DMS53 (cell line): Measurements from ENCODE around the gene CD24.

Experiments
- DNase-seq: peaks from one replicate; lab custom pipeline; 2025; lab: John Stamatoyannopoulos, UW

Gene CD24

DNA sequence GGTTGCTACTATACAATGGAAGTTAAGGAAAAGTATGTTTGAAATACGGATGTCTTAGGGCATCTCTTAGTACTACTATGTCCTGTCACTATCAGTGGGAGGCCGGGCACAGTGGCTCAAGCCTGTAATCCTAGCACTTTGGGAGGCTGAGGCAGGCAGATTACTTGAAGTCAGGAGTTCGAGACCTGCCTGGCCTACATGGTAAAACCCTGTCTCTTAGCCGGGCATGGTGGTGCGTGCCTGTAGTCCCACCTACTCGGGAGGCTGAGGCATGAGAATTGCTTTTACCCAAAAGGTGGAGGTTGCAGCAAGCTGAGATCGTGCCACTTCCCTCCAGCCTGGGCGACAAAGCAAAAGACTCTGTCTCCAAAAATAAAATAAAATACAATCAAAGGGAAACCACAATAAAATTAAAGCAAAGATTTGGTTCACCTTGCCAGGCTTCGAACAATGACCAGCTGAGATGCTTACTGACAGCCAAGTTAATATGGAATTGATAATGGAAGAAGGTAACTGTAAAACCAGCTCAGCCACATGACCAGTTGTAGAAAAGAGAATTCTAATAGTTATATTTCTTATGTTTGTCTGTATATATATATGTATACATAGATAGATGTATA lies 6.5 kb downstream of the CD24 start:
- no peak for DNase-seq

DNA sequence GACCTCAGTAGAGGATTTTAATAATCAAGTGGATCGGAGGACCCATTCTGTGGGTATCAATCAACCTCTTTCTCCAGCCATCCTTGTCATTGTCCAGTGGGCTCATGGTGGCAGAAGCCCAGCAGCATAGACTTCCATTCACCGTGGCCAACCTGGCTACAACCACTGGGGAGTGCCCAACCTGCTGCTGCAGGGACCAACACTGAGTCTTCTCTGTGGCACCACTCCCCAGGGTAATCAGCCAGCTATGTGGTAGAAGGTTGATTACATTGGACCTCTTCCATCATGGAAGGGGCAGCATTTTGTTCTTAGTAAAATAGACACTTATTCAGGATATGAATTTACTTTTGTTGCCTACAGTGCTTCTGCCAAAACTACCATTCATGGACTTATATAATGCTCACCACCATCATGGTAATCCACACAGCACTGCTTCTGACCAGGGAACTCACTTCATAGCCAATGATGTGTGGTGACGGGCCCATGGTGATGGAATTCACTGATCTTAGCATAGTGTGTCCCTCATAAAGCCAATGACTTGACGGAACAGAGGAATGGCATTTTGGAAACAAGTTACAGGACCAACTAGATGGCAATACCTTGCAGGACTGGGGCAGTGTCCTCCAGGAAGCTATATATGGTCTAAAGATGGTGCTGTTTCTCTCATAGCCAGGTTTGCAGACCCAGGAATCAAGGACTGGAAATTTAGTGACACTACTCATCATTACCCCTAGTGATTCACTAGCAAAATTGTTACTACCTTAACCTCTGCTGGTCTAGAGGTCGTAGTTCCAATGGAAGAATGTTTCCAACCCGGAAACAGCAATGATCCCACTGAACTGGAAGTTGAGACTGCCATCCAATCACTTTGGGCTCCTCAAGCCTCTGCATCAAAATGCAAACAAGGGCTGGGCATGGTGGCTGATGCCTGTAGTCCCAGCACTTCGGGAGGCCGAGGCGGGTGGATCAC lies 7.6 kb downstream of the CD24 start:
- no peak for DNase-seq

DNA sequence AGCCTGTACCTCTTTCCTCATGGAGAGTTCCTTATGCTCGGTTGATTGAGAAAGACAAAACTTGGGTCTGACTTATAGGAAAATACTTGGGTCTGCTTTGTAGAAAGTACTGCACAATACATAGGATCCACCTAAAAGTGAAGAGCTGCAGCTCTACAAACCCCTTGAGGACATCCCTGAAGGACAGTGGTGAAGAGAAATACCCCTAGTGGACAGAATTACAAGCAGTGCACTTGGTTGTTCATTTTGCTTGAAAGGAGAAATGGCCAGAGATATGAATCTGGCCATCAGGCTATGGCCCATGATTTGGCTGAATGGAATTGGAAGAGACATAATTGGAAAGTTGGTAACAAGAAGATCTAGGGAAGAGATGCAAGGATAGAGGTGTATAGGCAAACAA lies 8.3 kb downstream of the CD24 start:
- peak; percentile 10 for DNase-seq

DNA sequence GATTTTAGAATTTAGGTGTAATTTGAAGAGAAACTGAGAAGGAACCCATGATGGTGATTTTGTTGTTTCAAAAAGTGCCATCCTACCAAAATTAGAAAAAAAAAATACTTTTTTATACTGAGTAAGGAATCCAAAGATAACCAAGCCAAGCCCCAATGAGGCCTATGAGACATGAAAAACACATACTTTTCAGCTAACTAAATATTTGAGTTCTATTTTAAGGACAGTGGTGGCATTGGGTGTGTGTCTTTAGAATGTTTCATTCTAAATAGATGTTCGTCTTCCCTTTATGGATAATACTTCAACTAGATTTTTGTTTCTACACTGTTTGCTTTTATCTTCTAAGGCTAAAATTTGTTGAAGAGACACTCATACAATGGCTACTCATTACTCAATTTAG lies 9.6 kb downstream of the CD24 start:
- DNase-seq, result no peak

DNA sequence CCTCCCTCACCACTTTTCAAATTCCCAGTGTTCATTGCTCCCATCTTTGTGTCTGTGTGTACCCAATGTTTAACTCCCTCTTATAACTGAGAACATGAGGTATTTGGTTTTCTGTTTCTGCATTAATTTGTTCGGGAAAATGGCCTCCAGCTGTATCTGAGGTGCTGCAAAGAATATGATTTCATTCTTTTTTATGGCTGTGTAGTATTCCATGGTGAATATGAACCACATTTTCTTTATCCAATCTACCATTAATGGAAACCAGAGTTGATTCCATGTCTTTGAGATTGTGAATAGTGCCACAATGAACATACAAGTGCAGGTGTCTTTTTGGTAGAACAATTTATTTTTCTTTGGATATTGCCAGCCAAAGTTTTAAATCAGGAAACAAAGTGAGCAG lies 10.4 kb downstream of the CD24 start:
- no peak for DNase-seq

DNA sequence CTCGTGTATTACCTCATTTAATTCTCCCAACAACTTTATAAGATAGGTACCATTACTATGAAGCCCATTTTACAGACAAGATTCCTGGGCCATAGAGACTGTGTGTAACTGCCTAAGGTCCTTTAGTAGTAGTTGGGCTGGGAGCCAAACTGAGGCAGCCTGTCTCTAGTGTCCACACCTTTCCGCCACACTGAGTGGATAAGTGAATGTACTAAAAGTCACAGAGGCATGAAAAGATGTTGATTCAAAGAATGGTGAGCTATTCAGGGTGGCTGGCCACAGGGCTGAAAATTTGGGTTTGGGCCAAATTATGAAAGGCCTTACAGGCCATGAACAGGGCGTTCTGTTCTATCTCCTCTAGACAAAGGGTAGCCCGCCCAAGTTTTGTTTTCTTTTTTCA lies 11.0 kb downstream of the CD24 start:
- peak; percentile 68 for DNase-seq

DNA sequence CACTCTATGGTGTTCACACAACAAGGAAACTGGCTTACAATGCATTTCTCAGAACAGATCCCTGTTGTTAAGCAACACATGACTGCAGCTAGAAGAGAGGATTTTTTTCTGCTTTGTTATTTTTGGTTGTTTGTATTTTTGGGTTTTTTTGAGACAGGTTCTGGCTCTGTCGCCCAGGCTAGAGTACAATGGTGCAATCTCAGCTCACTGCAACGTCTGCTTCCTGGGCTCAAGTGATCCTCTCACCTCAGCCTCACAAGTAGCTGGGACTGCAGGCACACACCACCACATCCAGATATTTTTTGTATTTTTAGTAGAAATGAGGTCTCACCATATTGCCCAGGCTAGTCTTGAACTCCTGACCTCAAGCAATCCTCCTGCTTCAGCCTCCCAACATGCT lies 12.7 kb downstream of the CD24 start:
- DNase-seq, result no peak

DNA sequence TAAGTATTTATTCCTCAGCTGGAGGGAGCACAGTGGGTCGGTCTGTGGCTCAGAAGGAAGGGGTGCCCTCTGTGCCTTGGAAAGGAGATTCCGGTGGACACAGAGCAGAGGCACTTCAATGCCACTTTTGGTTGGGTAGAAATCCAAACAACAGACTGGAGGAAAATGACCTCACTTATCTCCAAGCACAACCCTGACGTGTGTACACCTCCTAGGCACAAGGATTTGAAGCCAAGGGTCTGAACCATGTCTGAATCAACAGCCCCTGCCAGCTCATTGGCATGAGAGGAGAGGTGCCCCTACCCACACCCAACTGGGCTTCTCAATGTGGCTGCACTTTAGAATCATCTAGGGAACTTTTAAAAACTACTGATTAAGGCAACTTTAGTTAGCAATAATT lies 13.4 kb downstream of the CD24 start:
- DNase-seq, result no peak

DNA sequence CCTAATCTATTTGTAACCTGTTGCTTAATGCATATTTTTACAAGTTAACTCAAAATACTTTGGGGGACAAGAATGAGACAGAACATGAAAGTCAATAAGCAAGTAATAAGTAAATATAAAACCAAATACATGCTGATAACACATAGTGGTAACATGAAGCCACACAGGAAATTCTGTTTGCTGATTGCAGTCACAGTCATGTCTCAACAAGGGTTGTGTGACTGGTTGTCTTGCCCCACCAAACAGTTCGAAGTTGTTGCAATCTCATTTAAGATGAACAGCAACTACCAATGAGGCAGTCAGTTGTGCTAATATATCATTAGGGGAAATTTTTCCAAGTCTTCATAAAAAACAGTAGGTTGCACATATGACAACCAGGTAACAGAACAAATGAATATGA lies 14.5 kb downstream of the CD24 start:
- no peak for DNase-seq

DNA sequence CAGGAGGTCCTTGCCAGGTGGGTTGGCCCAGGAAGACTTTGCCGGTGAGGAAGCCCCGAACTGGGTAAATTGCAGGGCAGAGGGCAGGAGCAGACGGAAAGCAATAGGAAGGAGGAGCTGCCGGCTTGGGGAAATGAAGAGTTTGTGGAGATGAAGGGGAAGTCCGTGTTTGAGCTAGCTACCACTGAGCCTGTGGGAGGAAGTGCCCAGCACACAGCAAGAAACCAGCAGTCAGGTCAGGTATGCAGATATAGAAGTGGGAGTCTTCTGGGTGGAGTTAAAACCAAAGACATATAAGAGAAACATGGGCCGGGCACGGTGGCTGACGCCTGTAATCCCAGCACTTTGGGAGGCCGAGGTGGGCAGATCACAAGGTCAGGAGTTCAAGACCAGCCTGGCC lies 34.7 kb downstream of the CD24 start:
- peak; percentile 66 for DNase-seq

DNA sequence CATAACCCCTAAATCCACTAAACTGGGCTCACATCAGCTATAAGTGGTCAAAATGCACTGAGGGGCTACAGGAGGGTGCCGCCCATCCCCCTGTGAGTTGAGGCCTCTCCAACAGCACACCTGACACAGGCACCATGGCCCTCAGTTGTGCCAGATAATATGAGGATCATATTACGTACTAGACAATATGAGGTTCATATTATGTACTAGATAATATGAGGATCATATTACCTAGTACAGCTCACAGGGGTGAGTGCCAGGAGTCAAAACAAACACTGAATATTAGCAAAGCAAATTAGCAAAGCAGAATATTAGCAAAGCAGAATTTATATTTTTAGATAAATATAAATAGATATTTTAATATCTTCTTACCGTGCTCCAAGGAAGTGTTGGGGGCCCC lies 35.3 kb downstream of the CD24 start:
- DNase-seq, result peak; percentile 80

DNA sequence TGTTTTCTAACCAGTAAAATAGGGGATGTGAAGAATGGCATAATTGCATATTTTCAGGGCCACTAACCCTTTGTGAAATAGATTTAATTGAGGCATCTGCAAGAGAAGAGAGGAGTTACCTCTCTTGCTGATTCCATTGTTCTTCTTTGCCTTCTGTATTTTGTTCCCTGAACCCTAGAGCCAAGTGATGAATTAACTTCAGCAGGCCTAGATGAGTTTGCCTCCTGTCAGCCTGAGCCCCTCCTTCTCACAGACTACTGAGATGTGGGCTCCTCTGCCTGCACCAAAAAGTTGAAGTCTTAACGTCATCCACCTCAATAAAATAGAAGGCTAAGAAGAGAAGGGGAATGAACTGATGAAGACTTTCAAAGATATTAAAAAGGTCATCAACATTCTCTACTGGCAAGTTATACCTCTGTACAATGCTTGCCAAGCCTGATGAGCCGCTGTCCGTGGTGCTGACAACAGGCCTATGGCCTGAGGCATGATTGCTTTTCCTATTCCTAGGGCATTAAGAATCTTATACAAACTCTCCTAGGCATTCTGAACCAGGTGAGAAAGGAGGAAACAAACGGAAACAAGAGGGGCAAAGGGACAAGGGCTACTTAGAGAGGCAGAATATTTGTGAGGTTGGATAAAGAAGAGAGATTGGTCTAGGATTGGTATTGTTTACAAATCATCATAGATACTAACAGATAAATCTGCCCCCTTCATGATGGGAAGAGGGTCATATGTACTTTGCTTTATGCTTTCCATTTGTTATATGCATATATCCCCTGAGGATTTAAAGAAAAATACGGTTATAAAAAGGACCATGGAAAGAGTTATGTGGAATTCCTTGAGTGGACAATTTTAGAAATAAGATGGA lies 46.8 kb downstream of the CD24 start:
- peak; percentile 40 for DNase-seq

DNA sequence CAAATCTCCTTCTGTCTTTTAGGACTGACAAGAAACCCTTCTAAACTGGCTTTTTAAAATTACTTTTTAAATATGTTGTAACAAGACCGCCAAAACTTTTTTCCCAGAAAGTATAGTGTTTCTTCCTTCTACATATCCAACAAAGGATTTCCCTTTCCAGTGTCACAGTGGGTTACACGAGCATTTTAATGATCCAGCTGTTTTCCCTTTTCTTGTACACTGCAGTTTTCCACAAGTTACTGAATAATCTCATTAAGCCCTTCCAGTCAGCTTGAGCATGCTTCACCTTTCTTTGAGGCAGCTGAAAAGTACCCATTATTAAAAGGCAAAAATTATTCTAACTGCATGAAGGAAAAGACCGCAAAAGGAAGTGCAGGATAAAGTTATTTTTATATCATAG lies 48.6 kb downstream of the CD24 start:
- no peak for DNase-seq

DNA sequence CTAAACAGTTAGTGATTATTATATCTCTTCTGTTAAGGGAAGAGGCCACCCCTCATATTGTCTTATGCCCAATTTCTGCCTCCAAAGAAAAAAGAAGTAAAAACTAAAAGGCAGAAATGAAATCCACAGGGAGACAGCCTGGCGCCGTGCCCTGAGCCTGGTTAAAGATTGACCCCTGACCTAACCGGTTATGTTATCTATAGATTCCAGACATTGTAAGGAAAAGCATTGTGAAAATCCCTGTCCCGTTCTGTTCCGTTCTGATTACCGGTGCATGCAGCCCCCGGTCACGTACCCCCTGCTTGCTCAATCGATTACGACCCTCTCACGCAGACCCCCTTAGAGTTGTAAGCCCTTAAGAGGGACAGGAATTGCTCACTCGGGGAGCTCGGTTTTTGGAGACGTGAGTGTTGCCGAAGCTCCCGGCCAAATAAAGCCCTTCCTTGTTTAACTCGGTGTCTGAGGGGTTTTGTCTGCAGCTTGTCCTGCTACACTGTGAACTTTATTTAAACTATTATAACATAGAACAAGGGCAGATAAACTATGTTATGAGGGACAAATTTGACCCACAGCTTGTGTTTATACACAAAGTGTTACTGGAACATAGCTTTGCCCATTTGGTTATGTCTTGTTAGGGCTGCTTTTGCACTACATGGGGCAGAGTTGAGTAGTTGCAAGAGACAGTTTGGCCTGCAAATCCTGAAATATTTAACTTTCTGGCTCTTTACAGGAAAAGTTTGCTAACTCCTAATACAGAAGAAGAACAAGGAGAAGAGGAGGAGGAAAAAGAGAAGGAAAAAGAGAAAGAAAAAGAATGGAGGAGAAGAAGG lies 49.6 kb downstream of the CD24 start:
- peak; percentile 64 for DNase-seq

DNA sequence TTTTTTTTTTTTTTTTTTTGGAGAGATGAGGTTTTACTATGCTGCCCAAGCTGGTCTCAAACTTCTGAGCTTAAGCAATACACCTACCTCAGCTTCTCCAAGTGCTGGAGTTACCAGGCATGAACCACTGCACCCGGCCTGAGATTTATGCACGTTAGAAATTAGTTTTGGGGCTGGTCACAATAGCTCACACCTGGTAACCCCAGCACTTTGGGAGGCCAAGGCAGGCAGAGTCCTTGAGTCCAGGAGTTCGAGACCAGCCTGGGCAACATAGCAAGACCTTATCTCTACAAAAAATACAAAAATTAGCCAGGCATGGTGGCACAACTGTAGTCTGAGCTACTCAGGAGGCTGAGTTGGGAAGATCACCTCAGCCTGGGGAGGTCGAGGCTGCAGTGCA lies 51.9 kb downstream of the CD24 start:
- DNase-seq, result no peak
